ENCODE measurements around the gene ALK.

Gene ALK

DNA sequence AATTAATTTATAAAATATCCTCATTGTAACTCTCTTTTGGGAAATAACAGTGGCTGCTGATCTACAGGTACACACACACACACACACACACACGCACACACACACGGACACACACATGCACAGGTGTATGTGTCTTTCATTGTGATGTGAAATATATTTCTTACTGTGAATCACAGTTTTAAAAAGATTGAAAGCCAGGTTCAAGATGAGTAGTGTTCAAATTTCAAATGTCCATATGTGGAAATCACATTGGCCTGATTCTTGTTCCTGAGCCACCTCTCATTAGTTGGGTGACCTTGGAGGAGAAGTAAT, 372.4 kb downstream of the ALK start:
- Histone ChIP-seq H3K4me1 (ENCODE audit: insufficient read depth, low read length, severe bottlenecking) (no peaks in the 10 kb centered on the region), H3K4me2 (ENCODE audit: low read length) (no peak overlapping the region), H3F3A (ENCODE audit: insufficient read depth, low read length) (no peaks in the 10 kb centered on the region), H4K20me1 (ENCODE audit: insufficient read depth, low read length) (no peaks in the 10 kb centered on the region), H3K79me2 (ENCODE audit: insufficient read depth, low read length) (no peaks in the 10 kb centered on the region), H3K9ac (ENCODE audit: low read length) (no peak overlapping the region), H3K4me3 (ENCODE audit: low read depth, low read length, poor library complexity, severe bottlenecking) (no peak overlapping the region), H3K27ac (ENCODE audit: low read depth, low read length, poor library complexity, severe bottlenecking) (no peak overlapping the region), H3K27me3 (ENCODE audit: insufficient read depth, low read length) (no peaks in the 10 kb centered on the region), H3K9me2 (ENCODE audit: low read depth, low read length) (no peaks in the 10 kb centered on the region), H3K9me3 (ENCODE audit: low read length) (no peaks in the 10 kb centered on the region), H3K36me3 (ENCODE audit: insufficient read depth, low read length) (no peaks in the 10 kb centered on the region), H2AFZ (ENCODE audit: low read length) (no peak overlapping the region)
- TF ChIP-seq EZH2 (IDR thresholded peaks at IDR 0.05; ENCODE audit: borderline replicate concordance, low read length) (no peak), CTCF (IDR thresholded peaks at IDR 0.05; ENCODE audit: low read length) (no peak)

DNA sequence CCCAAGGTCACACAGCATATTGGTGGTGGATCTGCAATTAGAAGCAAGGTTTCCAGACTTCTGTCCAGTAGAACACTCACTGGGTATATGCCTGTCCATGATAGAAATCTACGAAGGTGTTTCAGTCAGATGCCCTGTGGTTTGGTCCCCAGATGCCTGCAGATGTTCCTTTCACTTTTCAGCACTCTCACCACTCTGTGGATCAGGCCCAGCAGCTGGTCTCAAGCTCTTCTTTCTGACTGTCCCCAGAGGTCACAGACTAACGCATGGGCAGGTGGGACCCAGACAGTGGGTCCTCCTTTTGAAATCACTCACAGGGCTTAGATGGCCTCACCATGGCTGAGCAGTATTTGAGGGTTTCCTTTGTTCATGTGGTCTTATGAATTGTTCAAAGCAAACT, 376.5 kb downstream of the ALK start:
- H3K4me2 ChIP-seq (ENCODE audit: low read length): no peak overlapping the region
- H3K9me3 ChIP-seq (ENCODE audit: low read length): no peaks in the 10 kb centered on the region
- no peaks in the 10 kb centered on the region for H4K20me1 ChIP-seq (ENCODE audit: insufficient read depth, low read length)
- H3K9me2 ChIP-seq (ENCODE audit: low read depth, low read length): no peaks in the 10 kb centered on the region
- H3K27ac ChIP-seq (ENCODE audit: low read depth, low read length, poor library complexity, severe bottlenecking): no peak overlapping the region
- H3K36me3 ChIP-seq (ENCODE audit: insufficient read depth, low read length): no peaks in the 10 kb centered on the region
- no peaks in the 10 kb centered on the region for H3F3A ChIP-seq (ENCODE audit: insufficient read depth, low read length)
- TF ChIP-seq EZH2 (IDR thresholded peaks at IDR 0.05; ENCODE audit: borderline replicate concordance, low read length): no peak
- no peak for TF ChIP-seq CTCF (IDR thresholded peaks at IDR 0.05; ENCODE audit: low read length)
- H3K4me1 ChIP-seq (ENCODE audit: insufficient read depth, low read length, severe bottlenecking): no peaks in the 10 kb centered on the region
- H2AFZ ChIP-seq (ENCODE audit: low read length): no peak overlapping the region
- no peaks in the 10 kb centered on the region for H3K27me3 ChIP-seq (ENCODE audit: insufficient read depth, low read length)
- no peak overlapping the region for H3K4me3 ChIP-seq (ENCODE audit: low read depth, low read length, poor library complexity, severe bottlenecking)
- no peaks in the 10 kb centered on the region for H3K79me2 ChIP-seq (ENCODE audit: insufficient read depth, low read length)
- H3K9ac ChIP-seq (ENCODE audit: low read length): no peak overlapping the region

GRCh38 chr2:29544031-29544430, 377.4 kb downstream of the ALK start:
- no peaks in the 10 kb centered on the region for H3K27me3 ChIP-seq (ENCODE audit: insufficient read depth, low read length)
- H3K9ac ChIP-seq (ENCODE audit: low read length): no peak overlapping the region
- H3F3A ChIP-seq (ENCODE audit: insufficient read depth, low read length): no peaks in the 10 kb centered on the region
- no peaks in the 10 kb centered on the region for H3K9me2 ChIP-seq (ENCODE audit: low read depth, low read length)
- H3K27ac ChIP-seq (ENCODE audit: low read depth, low read length, poor library complexity, severe bottlenecking): no peak overlapping the region
- no peaks in the 10 kb centered on the region for H3K4me1 ChIP-seq (ENCODE audit: insufficient read depth, low read length, severe bottlenecking)
- no peaks in the 10 kb centered on the region for H3K79me2 ChIP-seq (ENCODE audit: insufficient read depth, low read length)
- TF ChIP-seq CTCF (IDR thresholded peaks at IDR 0.05; ENCODE audit: low read length): no peak
- TF ChIP-seq EZH2 (IDR thresholded peaks at IDR 0.05; ENCODE audit: borderline replicate concordance, low read length): no peak
- H3K9me3 ChIP-seq (ENCODE audit: low read length): no peaks in the 10 kb centered on the region
- no peaks in the 10 kb centered on the region for H4K20me1 ChIP-seq (ENCODE audit: insufficient read depth, low read length)
- no peaks in the 10 kb centered on the region for H3K36me3 ChIP-seq (ENCODE audit: insufficient read depth, low read length)
- H3K4me2 ChIP-seq (ENCODE audit: low read length): no peak overlapping the region
- H3K4me3 ChIP-seq (ENCODE audit: low read depth, low read length, poor library complexity, severe bottlenecking): no peak overlapping the region
- no peak overlapping the region for H2AFZ ChIP-seq (ENCODE audit: low read length)
